Suprapubic skin (tissue), 4 donors: ENCODE results near the gene ZNF865. TPM values are rescaled to one million over a fixed set of nuclear protein-coding genes. Genes with fewer than 3 reads are reported as not detected.

Experiments used
- DNase-seq, 2 donors: peaks; one replicate each; pipeline ENCODE4 v3.0.0-alpha.2; 2019; ENCODE audit warnings: low spot score in 2 of 2
- H3K27ac ChIP-seq: fragments of 200-600 bp; sonication (generic); one replicate; pipeline ENCODE4 v1.5.1; 2019
- H3K27me3 ChIP-seq: fragments of 200-600 bp; sonication (generic); one replicate; pipeline ENCODE4 v1.5.1; 2019
- H3K36me3 ChIP-seq: fragments of 200-600 bp; sonication (generic); one replicate; pipeline ENCODE4 v1.5.1; 2019
- H3K4me1 ChIP-seq: fragments of 200-600 bp; sonication (generic); one replicate; pipeline ENCODE4 v1.5.1; 2019
- H3K4me3 ChIP-seq: fragments of 200-600 bp; sonication (generic); one replicate; pipeline ENCODE4 v1.5.1; 2019; ENCODE audit warnings: mild to moderate bottlenecking
- H3K9me3 ChIP-seq: fragments of 200-600 bp; sonication (generic); one replicate; pipeline ENCODE4 v1.5.1; 2019
- EP300 ChIP-seq: sonication (generic); formaldehyde crosslinking; IDR thresholded peaks from one replicate; pipeline ENCODE4 v1.6.1; 2017; ENCODE audit warnings: antibody characterized with exemption
- POLR2A ChIP-seq, 2 donors: fragments of 450-650 bp; IDR thresholded peaks; one replicate each; pipeline ENCODE4 v1.6.1; 2017; ENCODE audit warnings: antibody characterized with exemption in 2 of 2, mild to moderate bottlenecking in 2 of 2, moderate library complexity in 2 of 2
- POLR2AphosphoS5 ChIP-seq, 3 donors: sonication (generic); formaldehyde crosslinking; IDR thresholded peaks; one replicate each; pipeline ENCODE4 v1.6.1; 2017; ENCODE audit warnings: antibody characterized with exemption in 3 of 3
- WGBS: methylation state at CpG from one replicate; pipeline ENCODE4 v1.1.5; 2018; 5-methylcytosine and 5-hydroxymethylcytosine counted together
- total RNA-seq, 4 donors: library from RNA; depleted of rRNA; stranded (reverse); fragments of >200 nt; gene quantifications; one replicate each; pipeline ENCODE4 v1.1.0, GENCODE V29; 2016
- TF ChIP-seq, protein P1 (sequence below), 2 donors: fragments of 200-600 bp in 1 of 2; fragments of 450-650 bp in 1 of 2; sonication (generic) in 1 of 2; IDR thresholded peaks; one replicate each; pipeline ENCODE4 v1.5.1; 2016 to 2019; ENCODE audit warnings: antibody characterized with exemption in 2 of 2, mild to moderate bottlenecking in 1 of 2, moderate library complexity in 1 of 2

The ZNF865 gene
- total RNA-seq, 4 donors from 2014 or later: 7.6 to 14.2 (median 9.9) TPM

DNA sequence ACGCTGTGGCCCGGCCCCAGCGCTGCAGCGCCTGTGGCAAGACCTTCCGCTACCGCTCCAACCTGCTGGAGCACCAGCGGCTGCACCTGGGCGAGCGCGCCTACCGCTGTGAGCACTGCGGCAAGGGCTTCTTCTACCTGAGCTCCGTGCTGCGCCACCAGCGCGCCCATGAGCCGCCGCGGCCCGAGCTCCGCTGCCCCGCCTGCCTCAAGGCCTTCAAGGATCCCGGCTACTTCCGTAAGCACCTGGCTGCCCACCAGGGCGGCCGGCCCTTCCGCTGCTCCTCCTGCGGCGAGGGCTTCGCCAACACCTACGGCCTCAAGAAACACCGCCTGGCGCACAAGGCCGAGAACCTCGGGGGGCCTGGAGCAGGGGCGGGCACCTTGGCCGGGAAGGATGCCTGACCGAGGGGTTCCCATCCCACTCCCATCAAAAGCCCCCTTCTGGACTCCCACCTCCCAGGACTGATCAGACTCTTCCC is 11.0 kb downstream of the ZNF865 start:
- H3K36me3 ChIP-seq: peaks cover 48% of the 10 kb centered on the region
- TF ChIP-seq POLR2AphosphoS5 (IDR thresholded peaks at IDR 0.05): no peak
- TF ChIP-seq, protein P1, sequence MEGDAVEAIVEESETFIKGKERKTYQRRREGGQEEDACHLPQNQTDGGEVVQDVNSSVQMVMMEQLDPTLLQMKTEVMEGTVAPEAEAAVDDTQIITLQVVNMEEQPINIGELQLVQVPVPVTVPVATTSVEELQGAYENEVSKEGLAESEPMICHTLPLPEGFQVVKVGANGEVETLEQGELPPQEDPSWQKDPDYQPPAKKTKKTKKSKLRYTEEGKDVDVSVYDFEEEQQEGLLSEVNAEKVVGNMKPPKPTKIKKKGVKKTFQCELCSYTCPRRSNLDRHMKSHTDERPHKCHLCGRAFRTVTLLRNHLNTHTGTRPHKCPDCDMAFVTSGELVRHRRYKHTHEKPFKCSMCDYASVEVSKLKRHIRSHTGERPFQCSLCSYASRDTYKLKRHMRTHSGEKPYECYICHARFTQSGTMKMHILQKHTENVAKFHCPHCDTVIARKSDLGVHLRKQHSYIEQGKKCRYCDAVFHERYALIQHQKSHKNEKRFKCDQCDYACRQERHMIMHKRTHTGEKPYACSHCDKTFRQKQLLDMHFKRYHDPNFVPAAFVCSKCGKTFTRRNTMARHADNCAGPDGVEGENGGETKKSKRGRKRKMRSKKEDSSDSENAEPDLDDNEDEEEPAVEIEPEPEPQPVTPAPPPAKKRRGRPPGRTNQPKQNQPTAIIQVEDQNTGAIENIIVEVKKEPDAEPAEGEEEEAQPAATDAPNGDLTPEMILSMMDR (IDR thresholded peaks at IDR 0.05): no peak
- no peak for TF ChIP-seq POLR2A (IDR thresholded peaks at IDR 0.05)
- TF ChIP-seq EP300: no peak
- no peak for DNase-seq

DNA sequence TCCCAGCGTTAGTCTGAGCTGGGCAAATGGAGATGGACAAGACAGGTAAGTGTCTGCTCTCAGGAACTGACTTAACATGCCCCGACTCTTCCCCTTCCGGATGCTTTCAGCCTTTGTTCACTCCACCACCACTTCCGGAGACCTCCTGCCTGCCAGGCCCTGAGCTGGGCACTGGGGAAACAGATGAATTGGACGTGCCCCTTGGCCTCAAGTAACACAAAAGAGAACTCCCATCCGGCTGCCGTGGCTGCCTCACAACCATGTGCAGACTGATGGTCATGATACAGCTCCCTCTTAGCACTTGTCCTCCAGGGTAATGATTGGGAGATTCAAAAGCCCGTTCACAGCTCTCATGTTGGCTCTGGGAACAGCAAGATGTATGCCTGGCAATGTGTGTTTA is 12.0 kb downstream of the ZNF865 start:
- Histone ChIP-seq H3K4me1 (peaks cover 2% of the 10 kb centered on the region), H3K36me3 (peaks cover 58% of the 10 kb centered on the region), H3K9me3 (no peaks in the 10 kb centered on the region), H3K27me3 (no peaks in the 10 kb centered on the region), H3K27ac (no peak overlapping the region), H3K4me3 (no peak overlapping the region)
- no peak for DNase-seq
- WGBS: 93% methylated on average over 8 of the region's 8 CpGs
- TF ChIP-seq, protein P1 (IDR thresholded peaks at IDR 0.05): no peak
- no peak for TF ChIP-seq EP300
- TF ChIP-seq POLR2A (IDR thresholded peaks at IDR 0.05): no peak
- TF ChIP-seq POLR2AphosphoS5 (IDR thresholded peaks at IDR 0.05): no peak

More for the DNA sequence above, 11.0 kb downstream of the ZNF865 start:
- Histone ChIP-seq H3K27me3 (no peaks in the 10 kb centered on the region), H3K27ac (no peak overlapping the region), H3K4me1 (peaks cover 8% of the 10 kb centered on the region), H3K9me3 (no peaks in the 10 kb centered on the region), H3K4me3 (no peak overlapping the region)
- whole genome bisulfite sequencing: 94% methylated on average over 22 of the region's 38 CpGs

DNA sequence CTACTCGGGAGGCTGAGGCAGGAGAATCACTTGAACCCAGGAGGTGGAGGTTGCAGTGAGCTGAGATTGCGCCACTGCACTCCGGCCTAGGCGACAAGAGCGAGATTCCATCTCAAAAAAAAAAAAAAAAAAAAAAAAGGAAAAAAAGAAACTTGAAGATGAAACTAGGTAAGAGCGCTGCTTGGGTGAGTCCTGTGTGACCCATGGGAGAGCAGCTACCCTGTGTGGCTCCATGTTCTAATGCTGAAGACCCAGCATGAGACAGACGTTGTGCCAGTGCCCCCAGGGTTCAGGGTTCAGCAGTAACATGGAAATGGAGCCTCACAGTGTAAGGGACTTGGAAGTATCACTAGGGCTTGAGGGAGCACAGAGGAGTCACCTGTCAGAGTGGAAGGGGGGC is 13.0 kb downstream of the ZNF865 start:
- H3K9me3 ChIP-seq: no peaks in the 10 kb centered on the region
- no peaks in the 10 kb centered on the region for H3K27me3 ChIP-seq
- 85% methylated on average over 7 of the region's 7 CpGs for WGBS
- TF ChIP-seq, protein P1 (IDR thresholded peaks at IDR 0.05): no peak
- TF ChIP-seq POLR2AphosphoS5 (IDR thresholded peaks at IDR 0.05): no peak
- no peak for TF ChIP-seq EP300
- TF ChIP-seq POLR2A (IDR thresholded peaks at IDR 0.05): no peak
- peaks cover 59% of the 10 kb centered on the region for H3K36me3 ChIP-seq
- H3K4me1 ChIP-seq: peaks cover 2% of the 10 kb centered on the region
- H3K4me3 ChIP-seq: no peak overlapping the region
- no peak overlapping the region for H3K27ac ChIP-seq
- no peak for DNase-seq

DNA sequence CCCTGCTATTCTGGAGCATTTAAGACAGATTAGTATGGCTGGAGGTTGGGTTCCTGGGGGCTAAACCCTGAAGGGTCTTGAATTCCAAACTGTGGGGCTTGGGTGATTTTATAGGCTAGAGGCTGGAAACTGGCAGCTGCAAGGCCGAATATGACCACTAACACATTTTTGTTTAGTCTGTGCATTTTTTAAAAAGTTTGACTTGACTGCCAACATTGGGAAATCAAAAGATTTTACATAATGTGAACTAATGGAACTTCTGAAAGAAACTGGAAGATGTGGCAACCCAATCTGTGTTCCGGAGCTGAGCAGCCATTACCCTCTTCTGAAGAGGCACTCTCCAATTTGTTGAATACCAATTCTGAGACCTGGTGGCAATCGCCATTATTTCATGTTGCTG is 13.8 kb downstream of the ZNF865 start:
- TF ChIP-seq POLR2AphosphoS5 (IDR thresholded peaks at IDR 0.05) (no peak), EP300 (no peak), POLR2A (IDR thresholded peaks at IDR 0.05) (no peak)
- TF ChIP-seq, protein P1 (IDR thresholded peaks at IDR 0.05): no peak
- Histone ChIP-seq H3K27me3 (no peaks in the 10 kb centered on the region), H3K9me3 (no peaks in the 10 kb centered on the region), H3K4me3 (no peak overlapping the region), H3K27ac (no peak overlapping the region), H3K36me3 (peaks cover 50% of the 10 kb centered on the region), H3K4me1 (peaks cover 9% of the 10 kb centered on the region)
- DNase-seq: no peak
- WGBS: 80% methylated on average over 3 of the region's 3 CpGs

DNA sequence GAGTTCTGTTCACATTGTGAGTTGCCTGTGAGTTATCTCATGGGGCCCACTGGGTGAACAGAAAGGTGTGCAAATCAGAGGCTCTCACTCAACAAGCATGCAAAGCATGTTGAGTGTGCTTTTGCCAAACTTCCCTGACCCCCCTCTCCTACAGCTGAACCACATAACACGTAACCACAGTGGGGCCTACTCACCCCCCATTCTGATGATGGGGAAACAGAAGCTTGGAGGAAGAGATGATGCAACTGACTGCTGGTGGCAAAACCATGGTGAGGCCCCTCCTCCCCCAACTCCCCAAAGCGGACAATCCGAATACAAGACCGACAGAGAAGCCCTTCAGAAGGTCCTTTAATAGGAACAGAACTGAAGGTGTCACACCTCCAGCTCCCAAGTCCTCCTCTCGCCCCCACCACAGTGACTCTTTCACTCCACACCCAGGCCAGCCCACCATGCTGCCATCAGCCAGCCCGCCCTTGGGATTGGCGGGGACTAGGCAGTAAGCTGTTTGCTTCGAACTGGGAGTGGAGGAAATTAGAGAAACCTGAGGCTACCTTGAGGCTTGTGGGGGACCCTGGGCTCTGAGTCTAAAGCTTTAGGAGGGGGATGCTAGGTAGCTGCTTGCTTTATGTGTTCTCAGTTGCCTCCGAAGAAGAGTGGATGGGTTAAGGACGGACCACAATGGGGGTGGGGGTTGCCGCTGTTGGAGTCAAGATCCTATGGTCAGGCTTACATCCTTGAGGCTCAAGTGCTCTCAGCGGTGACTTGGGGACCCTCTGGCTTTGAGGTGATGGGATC is 15.2 kb downstream of the ZNF865 start:
- no peak overlapping the region for H3K4me3 ChIP-seq
- H3K9me3 ChIP-seq: no peaks in the 10 kb centered on the region
- TF ChIP-seq EP300 (no peak), POLR2AphosphoS5 (IDR thresholded peaks at IDR 0.05) (no peak), POLR2A (IDR thresholded peaks at IDR 0.05) (no peak)
- TF ChIP-seq, protein P1 (IDR thresholded peaks at IDR 0.05): no peak
- no peak for DNase-seq
- WGBS: 87% methylated on average over 12 of the region's 12 CpGs
- H3K27ac ChIP-seq: no peak overlapping the region
- H3K4me1 ChIP-seq: peaks cover 16% of the 10 kb centered on the region
- no peaks in the 10 kb centered on the region for H3K27me3 ChIP-seq
- peaks cover 37% of the 10 kb centered on the region for H3K36me3 ChIP-seq
